ENCODE results near the gene PHACTR2.
"Not testable (repeated sequence)": the region's sequence is repeated elsewhere in the genome, so short reads cannot be mapped to it uniquely, and the experiment has no call there.

PHACTR2 gene

DNA sequence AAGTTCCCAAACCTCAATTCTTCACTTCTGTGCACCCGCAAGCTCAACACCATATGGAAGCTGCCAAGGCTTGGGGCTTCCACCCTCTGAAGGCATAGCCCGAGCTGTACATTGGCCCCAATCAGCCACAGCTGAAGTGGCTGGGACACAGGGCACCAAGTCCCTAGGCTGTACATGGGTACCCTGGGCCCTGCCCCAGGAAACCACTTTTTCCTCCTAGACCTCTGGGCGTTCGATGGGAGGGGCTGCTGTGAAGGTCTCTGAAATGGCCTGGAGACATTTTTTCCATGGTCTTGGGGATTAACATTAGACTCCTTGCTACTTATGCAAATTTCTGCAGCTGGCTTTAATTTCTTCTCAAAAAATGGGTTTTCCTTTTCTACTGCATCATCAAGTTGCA lies 195.8 kb downstream of the PHACTR2 start:
- DNase-seq, result not testable (repeated sequence)

DNA sequence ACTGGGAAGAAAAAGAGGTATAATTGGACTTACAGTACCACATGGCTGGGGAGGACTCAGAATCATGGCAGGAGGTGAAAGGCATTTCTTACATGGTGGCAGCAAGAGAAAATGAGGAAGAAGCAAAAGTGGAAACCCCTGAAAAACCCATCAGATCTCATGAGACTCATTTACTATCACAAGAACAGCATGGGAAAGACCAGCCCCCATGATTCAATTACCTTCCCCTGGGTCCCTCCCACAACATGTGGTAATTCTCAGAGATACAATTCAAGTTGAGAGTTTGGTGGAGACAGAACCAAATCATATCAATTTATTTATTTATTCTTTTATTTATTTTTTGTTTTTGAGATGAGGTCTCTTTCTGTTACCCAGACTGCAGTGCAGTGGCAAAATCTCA lies 196.7 kb downstream of the PHACTR2 start:
- not testable (repeated sequence) for DNase-seq

DNA sequence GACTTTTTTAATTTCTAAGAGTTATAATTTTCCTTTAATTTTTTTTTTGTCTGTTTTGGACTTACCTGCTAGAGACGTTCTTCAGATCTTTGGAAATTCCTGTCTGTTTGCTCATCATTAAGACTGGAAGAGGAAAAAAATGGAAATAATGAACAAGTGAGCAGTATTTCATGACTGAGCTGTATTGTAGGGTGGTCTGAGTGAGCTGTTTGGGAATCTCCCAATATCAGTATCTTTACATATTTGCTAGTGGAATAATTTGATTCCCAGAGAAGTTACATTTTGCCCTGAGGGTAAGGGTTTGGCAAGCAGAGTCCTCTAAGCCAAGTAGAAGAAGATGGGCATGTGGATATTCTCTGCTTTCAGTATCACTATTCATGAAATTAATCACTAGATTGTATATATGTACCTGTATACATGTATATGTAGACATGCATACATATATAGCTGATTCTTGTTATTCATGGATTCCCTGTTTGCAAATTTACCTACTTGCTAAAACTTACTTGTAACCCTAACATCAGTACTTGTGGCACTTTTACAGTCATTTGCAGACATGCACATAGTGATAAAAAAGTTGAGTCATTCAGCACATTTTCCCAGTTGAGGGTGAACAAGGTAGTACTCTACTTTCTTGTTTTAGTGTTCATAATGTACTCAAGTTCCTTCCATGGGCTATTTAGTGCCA lies 200.0 kb downstream of the PHACTR2 start:
- DNase-seq, result no peak

DNA sequence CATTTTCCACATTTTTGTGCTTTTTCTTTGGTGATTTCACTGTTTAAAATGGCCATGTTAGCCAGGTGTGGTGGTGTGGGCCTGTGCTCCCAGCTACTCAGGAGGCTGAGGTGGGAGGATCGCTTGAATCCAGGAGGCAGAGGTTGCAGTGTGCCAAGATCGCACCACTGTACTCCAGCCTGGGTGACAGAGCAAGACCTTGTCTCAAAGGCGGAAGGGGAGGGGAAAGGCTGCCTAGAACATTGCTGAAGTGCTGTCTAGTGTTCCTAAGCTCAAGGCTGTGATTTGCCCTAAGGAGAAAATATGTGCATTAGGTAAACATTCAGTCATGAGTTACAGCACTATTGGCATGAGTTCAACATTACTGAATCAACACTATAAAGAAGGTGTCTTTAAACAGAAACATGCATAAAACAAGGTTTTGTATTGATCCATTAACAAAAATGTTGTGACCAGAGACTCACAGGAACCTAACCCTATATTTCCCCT lies 200.6 kb downstream of the PHACTR2 start:
- DNase-seq, result no peak

DNA sequence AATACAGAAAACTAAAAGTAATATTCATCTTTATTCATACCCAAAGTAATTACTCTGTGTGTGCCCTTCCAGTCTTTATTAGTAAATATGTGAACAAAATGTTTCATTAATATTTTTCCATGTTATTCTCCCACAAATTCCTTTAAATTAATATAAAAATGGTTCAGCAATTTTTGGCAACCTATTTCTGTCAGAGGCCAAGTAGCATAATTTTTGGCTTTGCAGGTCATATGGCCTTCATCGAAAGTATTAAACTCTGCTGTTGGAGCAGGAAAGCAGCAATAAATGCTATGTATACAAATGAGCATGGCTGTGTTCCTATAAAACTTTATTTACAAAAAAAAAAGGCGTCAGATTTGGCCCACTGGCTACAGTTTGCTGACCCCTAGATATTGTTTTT lies 202.6 kb downstream of the PHACTR2 start:
- no peak for DNase-seq
